8988T (cell line): Measurements from ENCODE around the gene HERC2.
"Not testable (repeated sequence)": the region's sequence is repeated elsewhere in the genome, so short reads cannot be mapped to it uniquely, and the experiment has no call there.

Experiments used
- DNase-seq: peaks from one replicate; pipeline ENCODE4 v3.0.0; 2011

Gene HERC2, protein sequence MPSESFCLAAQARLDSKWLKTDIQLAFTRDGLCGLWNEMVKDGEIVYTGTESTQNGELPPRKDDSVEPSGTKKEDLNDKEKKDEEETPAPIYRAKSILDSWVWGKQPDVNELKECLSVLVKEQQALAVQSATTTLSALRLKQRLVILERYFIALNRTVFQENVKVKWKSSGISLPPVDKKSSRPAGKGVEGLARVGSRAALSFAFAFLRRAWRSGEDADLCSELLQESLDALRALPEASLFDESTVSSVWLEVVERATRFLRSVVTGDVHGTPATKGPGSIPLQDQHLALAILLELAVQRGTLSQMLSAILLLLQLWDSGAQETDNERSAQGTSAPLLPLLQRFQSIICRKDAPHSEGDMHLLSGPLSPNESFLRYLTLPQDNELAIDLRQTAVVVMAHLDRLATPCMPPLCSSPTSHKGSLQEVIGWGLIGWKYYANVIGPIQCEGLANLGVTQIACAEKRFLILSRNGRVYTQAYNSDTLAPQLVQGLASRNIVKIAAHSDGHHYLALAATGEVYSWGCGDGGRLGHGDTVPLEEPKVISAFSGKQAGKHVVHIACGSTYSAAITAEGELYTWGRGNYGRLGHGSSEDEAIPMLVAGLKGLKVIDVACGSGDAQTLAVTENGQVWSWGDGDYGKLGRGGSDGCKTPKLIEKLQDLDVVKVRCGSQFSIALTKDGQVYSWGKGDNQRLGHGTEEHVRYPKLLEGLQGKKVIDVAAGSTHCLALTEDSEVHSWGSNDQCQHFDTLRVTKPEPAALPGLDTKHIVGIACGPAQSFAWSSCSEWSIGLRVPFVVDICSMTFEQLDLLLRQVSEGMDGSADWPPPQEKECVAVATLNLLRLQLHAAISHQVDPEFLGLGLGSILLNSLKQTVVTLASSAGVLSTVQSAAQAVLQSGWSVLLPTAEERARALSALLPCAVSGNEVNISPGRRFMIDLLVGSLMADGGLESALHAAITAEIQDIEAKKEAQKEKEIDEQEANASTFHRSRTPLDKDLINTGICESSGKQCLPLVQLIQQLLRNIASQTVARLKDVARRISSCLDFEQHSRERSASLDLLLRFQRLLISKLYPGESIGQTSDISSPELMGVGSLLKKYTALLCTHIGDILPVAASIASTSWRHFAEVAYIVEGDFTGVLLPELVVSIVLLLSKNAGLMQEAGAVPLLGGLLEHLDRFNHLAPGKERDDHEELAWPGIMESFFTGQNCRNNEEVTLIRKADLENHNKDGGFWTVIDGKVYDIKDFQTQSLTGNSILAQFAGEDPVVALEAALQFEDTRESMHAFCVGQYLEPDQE (N-terminal part only)

GRCh38 chr15:28322129-28322588 is at the start of gene HERC2:
TSS of gene HERC2 (minus strand) at chr15:28322179. CDS start at chr15:28321433, 746 bp downstream.
- DNase-seq = not testable (repeated sequence)

DNA sequence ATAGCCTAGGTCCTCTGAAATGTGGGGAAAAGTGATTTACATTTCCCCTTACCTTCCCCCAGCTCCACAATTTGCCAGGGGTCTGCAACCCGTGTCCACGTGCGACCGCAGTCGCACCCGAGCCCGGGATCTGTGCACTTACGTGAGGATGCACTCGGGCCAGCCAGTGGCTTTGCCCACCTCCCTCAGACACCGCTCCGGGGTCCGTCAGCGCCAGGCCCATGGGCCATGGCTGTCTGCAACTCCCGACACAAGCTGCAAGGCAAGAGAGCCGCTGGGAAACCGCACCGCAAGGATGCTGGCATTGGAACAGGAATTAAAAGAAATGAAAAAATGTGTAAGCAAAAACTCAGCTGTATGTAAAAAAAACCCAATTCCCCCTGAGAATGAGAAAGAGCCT is 43.5 kb upstream of the HERC2 start:
- not testable (repeated sequence) for DNase-seq

DNA sequence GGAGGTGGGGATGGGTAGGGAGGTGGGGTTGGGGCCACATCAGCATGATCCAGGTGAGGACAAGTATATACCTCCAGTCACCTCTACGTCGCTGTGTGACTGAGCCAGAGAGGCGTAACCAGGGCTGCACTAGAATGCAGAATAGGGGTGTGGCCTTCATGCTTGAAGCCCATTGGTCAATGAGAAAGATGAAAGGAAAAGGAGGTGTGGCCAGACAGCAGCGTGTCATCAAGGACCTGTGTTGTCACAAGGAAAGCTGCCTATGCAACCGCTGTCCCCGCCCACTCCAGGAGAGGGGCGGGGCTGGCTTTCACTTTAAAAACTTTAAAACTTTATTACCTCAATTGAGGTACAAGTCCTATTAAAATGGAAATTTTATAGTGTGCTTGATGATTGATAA is 36.0 kb upstream of the HERC2 start, which contains the start of gene GOLGA6L24:
GOLGA6L24 (minus strand) TSS at position 101 of the 400 bp plus-strand sequence; CDS start at position 40, 61 bp downstream.
- DNase-seq = not testable (repeated sequence)

DNA sequence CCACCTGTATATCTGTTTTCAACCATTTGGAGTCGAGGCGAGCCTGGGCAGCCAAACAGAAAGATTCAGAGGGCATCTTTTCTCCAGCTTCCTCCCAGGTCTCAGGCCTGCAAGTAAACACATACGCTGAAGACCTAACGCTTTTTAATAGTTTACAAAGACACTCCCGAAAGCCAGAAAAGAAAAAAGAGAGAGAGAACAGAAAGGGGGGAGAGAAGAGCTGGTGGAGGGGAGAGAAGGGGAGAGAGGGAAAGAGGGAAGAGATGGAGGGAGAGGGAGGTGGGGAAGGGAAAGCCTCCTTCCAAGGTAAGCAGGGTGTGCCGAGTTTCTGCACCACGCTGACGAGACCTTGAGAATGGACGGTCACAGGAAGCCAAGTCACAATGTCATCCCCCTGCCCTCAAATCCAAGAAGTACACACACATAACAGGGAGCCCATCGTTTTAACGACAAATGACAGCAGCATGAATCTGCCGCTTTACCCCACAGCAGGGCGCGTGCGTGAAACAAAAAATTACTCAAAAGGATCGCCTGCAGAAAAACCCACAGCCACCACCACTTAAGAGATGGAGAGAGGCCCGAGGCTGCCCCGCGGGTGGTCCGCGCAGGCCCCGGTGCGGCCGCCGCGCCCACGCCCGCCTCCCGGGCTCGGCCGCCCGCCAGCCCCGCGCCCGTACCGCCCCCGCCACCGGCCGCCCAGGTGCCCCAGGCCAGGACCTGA is 461 bp downstream of the HERC2 start:
- not testable (repeated sequence) for DNase-seq

DNA sequence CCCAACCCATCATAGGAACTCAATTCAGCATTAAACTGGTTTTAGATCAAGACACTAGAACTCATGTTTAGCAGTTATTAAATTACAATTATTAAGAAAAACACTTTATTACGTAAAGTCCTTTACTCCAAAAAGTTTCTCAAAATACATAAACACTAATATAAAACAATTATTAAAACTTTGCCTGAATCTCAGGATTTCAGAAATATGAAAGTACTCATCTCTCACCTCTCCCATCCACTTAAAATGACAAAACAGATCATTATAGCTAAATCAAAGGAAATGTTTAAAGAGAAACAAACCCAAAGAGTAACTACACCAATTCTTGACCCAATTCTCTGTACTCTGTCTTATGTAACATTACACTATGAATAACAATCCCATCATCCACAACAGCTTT is 2.3 kb downstream of the HERC2 start:
- not testable (repeated sequence) for DNase-seq

DNA sequence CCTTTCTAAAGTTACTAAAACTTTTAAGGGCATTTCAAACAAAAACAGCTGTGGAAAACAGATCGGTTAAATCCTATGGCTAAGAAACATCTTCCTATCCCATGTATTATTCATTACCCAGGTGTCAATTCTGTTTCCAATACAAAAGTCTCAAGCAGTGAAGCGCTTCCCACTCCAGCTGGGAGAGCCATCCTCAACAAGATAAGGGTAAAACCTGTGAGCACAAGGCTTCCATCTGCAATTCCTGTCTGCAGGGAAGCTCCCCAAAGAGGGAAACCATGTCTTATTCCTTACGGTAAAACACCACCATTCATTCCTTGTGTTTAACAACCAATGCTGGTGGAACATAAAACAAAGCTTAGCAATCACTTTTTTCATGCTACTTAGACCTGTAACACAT is 3.2 kb downstream of the HERC2 start:
- not testable (repeated sequence) for DNase-seq

DNA sequence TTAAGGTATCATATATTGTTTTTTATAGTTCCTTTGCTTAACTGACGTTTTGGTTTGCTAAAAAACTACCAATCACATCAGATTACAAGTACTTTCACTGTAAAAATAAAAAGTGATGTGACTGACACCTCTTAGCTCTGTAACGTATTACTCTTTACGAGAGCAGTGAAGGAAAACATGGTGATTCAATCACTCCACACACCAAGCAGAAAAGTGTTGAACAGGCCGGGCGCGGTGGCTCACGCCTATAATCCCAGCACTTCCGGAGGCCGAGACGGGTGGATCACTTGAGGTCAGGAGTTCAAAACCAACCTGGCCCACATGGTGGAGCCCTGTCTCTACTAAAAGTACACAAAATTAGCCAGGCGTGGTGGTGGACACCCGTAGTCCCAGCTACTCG is 3.9 kb downstream of the HERC2 start:
- not testable (repeated sequence) for DNase-seq

- DNase-seq = not testable (repeated sequence)
Measured at GRCh38 chr15:28316958-28317357, 5.0 kb downstream of the HERC2 start.

DNA sequence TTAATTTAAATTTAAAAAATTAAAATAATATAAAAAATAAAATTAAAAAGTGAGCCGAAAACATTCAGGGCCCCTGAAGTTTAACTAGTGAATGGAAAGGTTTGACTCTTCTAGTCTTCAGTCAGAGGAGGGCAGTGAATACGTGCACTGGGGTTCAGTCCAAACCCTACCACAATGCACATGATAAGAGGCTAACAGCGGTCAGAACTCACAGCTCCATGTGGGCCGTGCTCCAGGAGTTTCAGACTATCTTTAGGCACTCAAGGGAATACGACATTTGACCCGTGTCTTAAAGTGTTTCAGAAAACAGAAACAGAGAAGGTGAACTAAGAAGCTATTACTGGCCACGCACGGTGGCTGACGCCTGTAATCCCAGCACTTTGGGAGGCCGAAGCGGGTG is 11.5 kb downstream of the HERC2 start:
- not testable (repeated sequence) for DNase-seq

- not testable (repeated sequence) for DNase-seq
Measured at GRCh38 chr15:28308718-28309117, 13.3 kb downstream of the HERC2 start.

DNA sequence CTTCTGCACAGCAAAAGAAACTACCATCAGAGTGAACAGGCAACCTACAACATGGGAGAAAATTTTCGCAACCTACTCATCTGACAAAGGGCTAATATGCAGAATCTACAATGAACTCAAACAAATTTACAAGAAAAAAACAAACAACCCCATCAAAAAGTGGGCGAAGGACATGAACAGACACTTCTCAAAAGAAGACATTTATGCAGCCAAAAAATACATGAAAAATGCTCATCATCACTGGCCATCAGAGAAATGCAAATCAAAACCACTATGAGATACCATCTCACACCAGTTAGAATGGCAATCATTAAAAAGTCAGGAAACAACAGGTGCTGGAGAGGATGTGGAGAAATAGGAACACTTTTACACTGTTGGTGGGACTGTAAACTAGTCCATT is 16.3 kb downstream of the HERC2 start:
- not testable (repeated sequence) for DNase-seq

- not testable (repeated sequence) for DNase-seq
Measured at GRCh38 chr15:28297434-28297833, 24.5 kb downstream of the HERC2 start.

GRCh38 chr15:28296814-28297213 is 25.2 kb downstream of the HERC2 start:
- DNase-seq = not testable (repeated sequence)

GRCh38 chr15:28295009-28295563 is 26.9 kb downstream of the HERC2 start:
- not testable (repeated sequence) for DNase-seq

GRCh38 chr15:28294560-28294959 is 27.4 kb downstream of the HERC2 start:
- DNase-seq = not testable (repeated sequence)

DNA sequence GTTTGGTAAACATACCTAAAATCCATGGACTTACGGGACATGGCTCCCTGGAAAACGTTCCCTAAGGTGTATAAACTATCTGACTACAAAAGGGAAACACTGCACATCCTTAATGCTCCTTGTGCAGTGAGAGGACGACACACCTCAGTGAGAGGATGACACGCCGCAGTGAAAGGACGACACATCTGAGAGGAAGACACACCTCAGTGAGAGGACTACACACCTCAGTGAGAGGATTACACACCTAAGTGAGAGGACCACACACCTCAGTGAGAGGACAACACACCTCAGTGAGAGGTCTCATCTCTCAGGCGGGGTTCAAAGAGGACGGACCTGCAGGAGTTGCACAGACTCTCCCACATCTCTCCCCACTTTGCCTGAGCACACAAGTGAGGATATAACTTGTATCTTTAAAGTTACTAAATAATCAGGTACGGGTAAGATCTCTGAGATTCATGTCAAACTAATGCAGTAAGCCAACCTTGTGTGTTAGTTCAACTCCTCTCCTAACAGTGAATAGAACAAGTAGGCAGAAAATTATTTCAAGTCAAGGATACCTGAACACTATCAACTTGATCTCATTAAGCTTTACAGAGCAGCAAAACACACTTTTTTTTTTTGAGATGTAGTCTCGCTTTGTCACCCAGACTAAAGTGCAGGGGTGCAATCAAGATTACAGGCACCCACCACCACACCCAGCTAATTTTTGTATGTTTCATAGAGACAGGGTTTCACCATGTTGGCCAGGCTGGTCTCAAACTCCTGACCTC is 32.1 kb downstream of the HERC2 start:
- no peak for DNase-seq

DNA sequence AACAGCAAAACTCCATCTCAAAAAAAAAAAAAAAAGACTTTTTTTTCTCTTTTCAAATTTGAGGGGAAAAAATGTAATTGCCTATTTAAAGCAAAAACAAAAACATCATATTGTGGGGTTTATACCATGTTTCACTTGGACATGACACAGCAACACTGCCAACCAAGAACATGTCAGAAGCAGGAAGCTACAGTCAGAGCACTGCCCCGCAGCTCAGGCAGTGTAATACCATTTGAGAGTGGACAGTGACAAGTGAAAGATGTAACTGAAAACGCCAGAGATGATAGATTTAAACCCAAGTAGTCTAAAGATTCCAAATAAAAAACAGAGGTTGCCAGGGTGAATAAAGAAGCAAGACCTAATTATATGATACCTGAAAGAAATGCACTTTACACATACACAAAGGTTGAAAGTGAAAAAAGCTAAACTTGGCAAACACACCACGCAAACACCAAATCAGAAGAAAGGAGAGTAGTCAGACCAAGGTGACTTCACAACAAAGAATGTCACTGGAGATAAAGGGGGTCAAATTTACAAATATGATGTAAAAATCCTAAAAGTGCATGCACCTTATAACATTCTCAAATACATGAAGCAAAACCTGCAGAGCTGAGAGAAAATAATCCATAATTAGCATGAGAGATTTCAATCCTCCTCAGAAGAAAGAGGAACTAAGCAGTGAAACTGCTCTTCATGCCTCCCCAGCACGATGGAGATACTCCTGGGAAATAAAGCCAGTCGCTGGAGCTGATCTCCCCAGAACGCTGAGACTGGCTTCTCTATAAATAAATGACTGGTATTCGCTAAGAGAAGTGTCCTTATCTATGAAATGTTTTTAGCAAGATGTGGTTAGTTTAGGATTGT is 32.9 kb downstream of the HERC2 start:
- not testable (repeated sequence) for DNase-seq

DNA sequence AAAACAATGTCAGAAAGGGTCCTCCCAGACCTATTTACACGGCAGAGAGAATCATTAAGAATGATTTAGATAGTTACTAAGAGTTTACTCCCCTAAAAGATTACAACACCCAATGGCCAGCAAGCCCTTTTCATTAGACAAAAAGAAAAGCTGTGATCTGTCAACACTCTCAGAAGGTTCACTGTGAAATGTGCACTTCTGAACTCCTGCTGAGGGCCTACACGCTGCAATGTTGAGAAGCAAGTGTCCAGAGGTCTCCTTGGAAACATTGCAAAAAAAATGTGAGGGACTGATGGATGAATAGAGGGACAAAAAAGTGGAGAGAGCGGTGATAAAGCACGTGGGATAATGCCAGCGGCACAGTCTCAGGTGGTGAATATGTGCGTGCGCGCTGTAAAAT is 35.3 kb downstream of the HERC2 start:
- DNase-seq = not testable (repeated sequence)

GRCh38 chr15:28286031-28286430 is 35.9 kb downstream of the HERC2 start:
- DNase-seq = no peak

- DNase-seq = no peak
Measured at GRCh38 chr15:28281876-28282275, 40.1 kb downstream of the HERC2 start.
